HUDEP-2 (cell line): Measurements from ENCODE around the gene FSCN2.

ENCODE experiments used
- DNase-seq, 76 experiments: peaks; one replicate each; lab custom pipeline; 2025; ENCODE audit not compliant: unreplicated experiment in 76 of 76; lab: John Stamatoyannopoulos, UW

The FSCN2 gene

DNA sequence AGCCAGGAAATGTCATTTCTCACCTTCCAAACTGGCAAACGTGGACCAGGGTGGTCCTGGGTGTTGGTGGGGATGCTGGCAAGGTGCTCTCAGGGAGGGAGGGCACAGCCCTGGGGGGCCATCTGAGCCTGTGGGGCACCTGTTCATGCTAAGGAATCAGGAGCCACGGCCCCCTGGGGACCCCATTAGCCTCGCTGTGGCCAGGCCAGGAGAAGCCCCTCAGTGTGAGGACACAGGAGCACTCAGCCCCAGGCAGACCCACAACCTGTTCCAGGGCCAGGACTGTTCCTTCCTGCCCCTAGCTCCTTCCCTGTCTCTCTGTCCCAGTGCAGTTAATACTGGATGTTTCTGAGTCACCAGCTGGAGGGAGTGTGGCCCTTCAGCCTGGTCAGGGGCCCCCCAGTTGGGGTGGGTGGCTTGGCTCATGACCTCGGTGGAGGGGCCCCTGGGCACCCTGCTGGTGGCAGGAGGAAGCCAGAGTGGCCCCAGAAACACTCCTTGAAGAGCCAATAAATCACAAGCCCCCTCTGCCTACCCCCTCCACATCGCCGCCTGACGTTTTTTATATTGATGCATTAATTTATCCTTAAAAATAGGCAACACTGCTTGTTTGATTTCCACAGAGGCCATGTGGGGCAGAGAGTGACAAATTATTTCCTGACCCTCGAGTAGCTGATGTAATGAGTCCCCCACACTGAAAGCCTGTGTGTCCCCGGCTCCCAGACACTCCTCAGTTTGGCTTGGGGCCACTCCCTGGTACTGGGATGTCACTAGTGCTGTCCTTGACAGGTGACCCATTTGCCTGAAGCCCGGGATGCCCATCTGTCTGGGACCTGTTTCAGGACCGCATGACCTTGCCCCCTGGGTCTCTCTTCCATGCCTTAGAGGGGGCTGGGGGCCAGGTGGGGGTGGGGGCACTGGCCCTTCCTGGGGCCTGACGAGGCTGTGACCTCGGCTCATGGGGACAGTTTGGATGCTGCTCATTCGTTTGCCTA is 37.9 kb upstream of the FSCN2 start:
- DNase-seq, result no peak

DNA sequence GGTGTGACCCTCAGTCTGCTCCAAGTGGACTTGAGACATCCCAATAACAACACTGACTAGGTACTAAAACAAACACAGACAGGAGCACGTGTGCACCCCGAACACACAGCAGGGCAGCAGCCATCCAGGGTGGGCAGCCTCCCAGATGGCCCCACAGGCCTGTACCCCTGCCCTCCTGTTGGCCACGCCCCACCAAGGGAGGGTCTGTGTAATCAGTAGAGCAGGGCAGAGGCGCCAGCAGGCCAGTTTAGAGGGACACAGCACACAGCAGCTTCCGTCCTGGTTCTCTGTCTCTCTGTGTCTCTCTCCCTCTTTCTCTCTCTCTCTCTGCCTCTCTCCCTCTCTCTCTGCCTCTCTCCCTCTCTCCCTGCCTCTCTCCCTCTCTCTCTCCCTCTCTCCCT is 37.0 kb upstream of the FSCN2 start:
- DNase-seq, result peak in 1 of 76 experiments; percentile 5

DNA sequence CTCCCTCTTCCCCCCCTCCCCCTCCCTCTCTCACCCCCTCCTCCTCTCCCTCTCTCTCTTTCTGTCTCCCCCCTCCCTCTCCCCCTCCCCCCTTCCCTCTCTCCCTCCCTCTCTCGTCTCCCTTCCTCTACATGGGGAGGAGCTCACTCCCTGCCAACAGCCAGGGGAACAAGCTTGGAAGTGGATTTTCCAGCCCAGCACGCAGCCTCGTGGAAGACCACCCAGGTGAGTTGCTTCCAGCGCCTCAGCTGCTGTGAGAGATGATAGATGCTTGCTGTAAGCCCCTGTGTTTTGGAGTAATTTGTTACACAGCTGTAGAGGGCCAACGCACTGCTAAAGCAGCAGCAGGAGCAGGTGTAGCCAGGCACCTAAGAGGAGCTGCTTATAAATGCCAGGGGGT is 36.4 kb upstream of the FSCN2 start:
- no peak for DNase-seq

DNA sequence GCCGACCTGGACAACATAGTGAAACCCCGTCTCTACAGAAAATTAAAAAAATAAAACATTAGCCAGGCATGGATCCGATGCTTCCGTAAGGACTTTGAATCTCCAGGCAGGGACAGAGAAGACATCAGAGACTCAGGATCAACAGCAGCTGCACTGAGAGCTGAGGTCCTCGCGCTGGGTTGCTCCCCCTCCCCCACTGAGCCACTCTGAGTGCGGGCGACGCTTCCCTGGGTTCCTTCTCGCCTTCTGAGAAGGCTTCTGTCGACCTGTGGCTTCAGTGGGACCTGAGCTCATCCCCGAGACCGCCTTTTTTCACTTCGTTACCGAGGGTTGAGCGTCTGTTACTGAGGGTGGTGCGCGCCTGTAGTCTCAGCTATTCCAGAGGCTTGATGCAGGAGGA is 36.0 kb upstream of the FSCN2 start:
- no peak for DNase-seq

DNA sequence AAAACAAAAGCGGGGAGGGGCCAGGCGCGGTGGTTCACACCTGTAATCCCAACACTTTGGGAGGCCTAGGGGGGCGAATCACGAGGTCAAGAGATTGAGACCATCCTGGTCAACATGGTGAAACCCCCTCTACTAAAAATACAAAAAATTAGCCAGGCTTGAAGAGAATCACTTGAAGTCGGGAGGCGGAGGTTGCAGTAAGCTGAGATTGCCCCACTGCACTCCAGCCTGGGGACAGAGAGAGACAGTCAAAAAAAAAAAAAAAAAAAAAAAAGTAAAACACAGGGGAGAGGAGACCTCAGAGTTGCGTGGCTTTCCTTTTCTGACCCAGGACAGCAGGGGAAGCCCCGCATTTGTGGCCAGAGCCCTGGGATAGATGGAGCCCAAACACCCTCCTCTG is 35.5 kb upstream of the FSCN2 start:
- DNase-seq, result no peak

DNA sequence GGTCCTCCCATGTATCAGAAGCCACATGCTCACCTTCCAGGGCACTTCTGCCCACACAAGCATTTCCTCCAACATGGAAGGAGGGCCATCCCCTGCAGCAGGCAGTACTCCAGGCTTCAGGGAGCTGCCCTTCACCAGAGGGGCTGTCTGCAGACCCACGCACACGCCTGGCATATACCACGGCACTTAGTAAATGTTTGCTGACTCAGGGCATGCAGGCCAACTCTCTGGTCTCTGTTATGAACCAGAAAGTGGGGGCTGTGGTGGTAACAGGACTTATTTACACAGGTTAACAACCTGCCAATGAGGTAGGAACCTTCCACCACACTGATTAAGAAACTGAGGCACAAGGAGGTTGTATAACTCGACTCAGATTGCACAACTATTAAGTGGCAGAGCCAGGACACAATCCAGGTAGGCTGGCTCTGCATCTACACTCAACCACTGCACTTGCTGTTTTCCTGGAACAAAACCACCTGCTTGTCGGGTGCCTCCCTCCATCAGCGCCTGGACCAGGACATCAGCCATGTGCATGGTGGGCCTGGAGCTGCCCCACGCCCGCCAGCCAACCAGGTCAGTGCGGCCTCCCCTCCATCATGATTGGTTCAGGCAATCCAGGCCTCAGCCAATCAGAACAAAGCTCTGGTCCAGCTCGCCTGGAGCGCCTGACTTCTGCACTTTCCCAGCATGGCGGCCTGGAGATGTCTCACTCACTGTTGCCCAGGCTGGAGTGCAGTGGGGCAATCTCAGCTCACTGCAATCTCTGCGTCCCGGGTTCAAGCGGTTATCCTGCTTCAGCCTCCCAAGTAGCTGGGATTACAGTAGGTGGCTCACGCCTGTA is 34.8 kb upstream of the FSCN2 start:
- no peak for DNase-seq

DNA sequence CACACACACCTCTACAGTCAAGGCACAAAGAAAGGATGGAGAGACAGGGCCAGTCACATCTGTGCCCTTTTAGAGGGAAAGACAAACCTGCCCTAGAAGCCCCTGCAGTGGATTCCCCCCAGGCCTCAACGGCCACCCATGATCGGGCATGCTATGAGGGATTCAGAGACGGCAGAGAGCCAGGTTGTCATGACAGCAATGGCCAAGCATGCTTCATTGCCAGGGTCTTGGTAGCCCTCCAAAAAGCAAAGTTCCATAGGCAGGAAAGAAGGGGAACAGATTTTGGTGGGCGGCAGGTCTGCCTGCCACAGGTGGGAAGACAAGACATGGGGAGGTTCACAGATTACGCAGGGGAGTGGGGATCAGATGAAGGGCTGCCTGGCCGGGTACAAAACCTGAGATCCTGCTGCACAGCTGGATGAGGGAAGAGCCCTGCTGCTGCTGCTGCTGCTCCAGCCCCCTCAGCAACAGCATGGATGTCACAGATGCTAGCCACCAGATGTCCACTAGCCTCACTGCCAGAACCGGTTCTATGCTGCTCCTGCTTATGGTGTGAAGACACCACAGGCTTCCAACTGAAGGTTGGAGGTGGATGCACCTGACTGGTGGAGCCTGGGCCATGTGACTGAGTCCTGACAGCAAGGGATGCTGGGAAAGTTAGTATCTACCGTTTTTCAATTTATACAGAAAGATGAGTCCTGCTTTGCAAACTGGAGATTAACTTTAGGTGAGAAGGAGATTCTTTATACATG is 33.4 kb upstream of the FSCN2 start:
- DNase-seq, result no peak

DNA sequence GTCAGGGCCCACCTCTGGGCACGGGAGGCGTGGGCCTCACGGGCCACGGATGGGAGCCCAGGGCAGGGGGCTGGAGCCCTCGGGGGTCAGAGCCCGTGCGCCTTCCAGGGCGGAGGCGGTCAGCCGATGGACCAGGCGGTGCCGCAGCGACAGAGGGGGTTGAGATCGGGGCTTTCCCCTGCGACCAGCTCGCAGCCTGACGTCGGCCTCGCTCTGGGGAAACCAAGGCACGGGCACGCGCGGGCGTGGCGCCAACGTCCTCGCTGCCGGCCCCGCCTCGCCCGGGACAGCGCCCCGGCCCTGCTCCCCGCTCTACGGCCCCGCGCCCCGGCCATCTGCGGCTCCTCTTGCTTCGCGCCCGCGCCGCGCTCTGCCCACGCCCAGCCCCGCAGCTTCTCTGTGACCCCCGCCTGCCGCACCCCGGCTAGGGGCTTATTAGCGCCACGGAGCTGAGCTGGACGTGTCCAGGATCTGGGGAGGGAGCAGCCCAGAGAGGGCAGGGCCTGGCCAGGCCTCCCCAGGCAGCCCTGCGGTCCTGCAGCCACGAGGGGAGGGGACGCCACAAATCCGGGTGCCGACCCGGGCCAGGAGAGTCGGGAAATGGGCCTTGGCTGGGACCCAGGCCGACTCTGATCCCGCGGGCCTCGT is 29.1 kb upstream of the FSCN2 start:
- no peak for DNase-seq

DNA sequence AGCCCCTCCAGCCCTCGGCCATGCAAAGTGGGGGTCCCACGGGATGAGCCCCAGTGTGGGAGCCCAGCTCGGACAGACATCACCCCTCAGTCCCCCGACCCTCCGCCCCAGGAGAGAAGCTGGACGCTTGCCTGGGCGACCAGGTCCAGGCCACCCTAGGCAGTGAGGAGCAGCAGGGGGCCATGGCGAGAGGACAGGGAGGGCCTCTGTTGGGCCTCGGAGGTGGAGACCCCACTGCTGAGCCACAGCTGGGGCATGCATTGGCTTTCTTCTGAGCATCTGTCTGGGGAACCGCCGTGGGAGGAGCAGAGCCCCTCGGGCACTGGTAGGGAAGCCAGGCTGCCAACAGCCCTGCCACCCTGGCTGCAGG is 28.6 kb upstream of the FSCN2 start:
- DNase-seq, result no peak

DNA sequence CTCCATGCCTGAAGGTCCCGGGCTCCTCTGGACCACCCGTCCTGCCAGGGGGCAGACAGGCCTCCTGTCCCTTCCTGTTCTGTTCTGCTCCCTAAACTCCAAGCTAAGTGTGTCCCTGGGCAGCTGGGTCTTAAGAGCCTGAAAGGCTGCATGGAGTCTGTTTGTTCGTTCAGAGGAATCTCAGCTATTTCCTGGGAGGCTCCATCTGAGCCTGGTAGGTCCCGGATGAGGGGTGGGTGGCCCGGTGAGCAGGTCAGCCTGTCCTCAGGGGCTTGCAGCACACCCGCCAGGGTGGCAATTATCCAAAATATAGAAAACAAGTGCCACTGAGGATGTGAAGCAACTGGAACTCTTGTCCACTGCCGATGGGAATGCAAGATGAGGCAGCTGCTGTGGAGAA is 28.1 kb upstream of the FSCN2 start:
- DNase-seq, result no peak

DNA sequence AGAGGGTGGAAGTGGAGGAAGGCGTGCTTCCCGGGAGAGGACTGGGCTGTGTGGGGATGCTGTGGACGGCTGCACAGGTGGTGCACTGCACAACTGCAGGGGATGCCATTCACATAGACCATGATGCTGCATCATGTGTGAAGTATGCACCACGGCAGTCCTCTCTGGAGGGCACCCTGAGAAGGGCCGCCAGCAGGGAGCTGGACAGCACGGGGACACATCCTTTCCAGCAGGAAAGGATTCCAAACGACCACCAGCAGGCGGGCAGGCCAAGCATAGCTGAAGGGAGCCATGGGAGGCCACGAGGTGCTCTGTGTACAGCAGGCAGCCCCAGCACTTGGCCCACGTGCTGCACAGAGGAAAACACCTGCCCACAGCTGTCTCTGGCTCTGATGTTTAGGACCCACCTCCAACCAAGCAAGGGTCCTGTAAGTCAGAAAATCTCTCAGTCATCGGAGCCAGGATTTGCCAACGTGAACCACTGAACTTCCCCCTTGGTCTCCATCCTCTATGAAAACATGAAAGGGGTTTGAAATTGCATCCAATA is 25.6 kb upstream of the FSCN2 start:
- DNase-seq, result no peak

DNA sequence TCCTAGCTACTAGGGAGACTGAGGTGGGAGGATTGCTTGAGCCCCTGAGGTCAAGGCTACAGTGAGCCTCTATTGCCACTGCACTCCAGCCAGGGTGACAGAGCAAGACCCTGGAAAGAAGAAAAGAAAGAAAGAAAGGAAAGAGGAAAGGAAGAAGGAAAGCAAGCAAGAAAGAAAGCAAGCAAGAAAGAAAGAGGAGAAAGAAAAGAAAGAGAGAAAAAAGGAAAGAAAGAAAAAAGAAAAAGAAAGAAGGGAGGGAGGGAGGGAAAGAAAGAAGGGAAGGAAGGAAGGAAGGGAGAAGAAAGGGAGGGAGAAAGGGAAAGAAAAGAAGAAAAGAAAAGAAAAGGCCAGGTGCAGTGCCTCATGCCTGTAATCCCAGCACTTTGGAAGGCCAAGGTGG is 24.6 kb upstream of the FSCN2 start:
- DNase-seq, result no peak

DNA sequence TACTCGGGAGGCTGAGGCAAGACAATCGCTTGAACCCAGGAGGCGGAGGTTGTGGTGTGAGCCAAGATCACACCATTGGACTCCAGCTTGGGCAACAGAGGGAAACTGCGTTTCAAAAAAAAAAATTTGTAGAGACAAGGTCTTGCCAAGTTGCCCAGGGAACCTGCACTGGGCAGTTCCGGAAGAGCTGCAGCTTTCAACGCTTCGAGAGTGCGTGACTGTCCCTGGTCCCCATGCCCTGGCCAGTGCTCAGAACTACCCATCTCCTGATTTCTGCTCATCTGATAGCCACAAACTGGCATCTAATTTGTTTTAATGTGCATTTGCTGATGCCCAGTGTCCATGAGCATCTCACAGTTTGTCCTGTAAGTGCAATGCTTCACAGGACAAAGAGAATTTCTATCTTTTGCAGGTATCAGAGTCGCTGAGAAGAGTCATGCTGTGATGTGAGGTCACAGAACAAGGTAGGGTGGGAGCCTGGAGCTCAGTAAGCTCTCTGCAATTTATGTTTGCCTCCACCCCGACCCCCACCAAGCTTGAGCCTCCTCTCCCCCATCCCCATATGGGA is 19.5 kb upstream of the FSCN2 start:
- DNase-seq, result no peak

DNA sequence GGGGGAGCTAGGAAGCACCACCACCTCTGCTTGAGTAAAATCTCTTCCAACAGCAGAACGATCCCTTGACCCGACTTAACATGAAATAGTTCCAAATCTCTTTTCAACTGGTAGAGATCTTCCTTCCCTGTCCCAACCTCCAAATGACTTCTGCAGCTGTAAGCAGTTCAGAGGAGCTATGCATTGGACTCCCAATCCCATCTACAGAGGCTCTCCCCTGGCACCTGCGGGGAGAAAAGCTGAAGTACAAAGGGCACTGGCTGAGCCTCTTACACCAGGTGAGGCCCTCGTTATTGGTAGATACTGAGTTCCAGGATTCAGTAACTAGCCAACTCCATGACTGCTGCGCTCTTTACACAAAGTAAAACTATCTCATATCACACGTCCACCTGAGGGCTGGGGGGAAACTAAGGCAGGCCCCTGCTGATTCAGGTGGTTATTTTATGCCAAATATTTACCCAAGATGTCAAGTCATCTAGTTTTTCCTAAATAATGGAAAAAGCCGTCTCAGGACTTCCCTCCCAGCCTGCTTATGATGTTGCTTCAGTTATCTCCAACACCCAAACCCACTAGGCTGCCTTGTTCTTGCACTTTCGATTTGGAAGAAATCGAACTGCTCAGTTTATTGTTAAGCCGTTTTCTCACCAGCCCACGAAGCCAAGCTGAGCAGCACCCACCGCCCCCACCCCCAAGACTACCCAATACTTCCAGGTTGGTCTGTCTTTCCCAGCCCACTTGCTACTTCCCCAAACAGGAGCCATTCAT is 18.8 kb upstream of the FSCN2 start:
- DNase-seq, result no peak

DNA sequence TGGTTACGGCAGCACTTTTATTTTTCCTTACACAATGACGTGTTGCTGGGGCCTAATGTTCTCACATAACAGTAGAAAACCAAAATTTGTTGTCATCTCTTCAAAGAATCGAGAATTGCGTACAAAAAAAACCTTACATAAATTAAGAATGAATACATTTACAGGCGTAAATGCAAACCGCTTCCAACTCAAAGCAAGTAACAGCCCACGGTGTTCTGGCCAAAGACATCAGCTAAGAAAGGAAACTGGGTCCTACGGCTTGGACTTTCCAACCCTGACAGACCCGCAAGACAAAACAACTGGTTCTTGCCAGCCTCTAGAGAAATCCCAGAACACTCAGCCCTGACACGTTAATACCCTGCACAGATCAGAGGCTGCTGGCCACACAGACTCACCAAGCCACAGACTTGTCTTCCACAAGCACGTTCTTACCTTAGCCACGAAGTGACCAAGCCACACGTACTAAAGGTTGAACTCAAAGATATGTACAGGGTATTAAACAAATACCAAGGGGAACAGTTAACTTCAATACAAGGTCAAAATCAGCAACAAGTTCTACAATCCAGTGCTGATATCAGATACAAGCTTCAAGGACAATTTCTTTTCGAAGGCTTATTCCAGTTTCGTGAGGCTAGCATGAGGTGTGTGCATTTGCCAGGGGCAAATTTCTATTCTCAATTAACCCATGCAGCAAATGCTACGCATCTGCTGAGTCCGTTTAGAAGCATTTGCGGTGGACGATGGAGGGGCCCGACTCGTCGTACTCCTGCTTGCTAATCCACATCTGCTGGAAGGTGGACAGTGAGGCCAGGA is 18.0 kb upstream of the FSCN2 start:
- peak in 1 of 76 experiments; percentile 26 for DNase-seq

DNA sequence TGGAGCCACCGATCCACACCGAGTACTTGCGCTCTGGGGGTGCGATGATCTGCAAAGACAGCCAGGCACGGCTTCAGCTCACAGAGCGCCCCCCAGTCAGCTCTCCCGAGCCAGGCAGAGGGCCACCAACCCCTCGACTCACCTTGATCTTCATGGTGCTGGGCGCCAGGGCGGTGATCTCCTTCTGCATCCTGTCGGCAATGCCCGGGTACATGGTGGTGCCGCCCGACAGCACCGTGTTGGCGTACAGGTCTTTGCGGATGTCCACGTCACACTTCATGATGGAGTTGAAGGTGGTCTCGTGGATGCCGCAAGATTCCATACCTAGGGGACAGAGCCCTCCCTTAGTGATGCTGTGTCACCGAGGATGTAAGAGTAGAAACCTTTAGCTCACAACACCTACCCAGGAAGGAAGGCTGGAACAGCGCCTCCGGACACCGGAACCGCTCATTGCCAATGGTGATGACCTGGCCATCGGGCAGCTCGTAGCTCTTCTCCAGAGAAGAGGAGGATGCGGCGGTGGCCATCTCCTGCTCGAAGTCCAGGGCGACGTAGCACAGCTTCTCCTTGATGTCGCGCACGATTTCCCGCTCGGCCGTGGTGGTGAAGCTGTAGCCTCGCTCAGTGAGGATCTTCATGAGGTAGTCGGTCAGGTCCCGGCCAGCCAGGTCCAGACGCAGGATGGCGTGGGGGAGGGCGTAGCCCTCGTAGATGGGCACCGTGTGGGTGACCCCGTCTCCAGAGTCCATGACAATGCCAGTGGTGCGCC is 17.2 kb upstream of the FSCN2 start:
- DNase-seq, result no peak

DNA sequence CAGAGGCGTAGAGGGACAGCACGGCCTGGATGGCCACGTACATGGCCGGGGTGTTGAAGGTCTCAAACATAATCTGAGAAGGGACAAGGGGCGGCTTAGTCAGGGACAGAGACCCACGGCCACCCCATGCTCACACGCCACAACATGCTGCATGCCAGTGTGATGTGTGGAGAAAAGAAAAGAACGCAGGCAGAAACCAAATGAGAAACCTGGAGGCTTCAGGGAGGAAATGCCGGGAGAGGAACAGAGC is 16.7 kb upstream of the FSCN2 start:
- no peak for DNase-seq
